ENCODE measurements around the gene CCDC137.

DNA sequence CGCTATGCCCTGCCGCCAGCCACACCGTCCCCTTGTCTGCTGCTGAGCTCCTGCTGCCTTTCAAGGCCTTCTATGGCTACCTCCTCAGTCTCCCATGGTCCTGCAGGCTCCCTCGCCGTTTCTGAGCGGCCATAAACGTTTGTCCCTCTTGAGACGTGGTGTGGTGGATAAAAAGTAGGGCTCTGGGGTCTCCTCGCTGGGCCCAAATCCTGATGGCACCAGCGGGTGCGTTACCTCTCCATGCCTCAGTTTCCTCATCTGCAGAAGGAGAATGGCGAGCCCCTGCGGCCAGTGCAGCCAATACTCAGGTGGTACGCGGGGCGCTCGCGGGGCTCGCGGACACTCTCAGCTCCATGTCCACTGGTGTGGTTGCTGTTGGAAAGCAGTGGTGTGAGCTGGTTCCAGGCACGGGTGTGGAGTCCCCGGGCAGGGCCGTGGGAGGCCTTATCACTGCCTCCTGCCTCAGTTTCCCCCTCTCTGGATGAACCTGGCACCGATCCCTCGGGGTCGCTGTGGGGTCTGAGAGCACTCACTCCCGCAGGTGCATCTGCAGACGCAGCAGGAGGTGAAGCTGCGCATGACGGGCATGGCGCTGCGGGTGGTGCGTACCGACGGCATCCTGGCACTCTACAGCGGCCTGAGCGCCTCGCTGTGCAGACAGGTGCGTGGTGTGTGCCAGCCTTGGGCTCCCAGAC is 48.0 kb downstream of the CCDC137 start:
- TF ChIP-seq, protein P1, sequence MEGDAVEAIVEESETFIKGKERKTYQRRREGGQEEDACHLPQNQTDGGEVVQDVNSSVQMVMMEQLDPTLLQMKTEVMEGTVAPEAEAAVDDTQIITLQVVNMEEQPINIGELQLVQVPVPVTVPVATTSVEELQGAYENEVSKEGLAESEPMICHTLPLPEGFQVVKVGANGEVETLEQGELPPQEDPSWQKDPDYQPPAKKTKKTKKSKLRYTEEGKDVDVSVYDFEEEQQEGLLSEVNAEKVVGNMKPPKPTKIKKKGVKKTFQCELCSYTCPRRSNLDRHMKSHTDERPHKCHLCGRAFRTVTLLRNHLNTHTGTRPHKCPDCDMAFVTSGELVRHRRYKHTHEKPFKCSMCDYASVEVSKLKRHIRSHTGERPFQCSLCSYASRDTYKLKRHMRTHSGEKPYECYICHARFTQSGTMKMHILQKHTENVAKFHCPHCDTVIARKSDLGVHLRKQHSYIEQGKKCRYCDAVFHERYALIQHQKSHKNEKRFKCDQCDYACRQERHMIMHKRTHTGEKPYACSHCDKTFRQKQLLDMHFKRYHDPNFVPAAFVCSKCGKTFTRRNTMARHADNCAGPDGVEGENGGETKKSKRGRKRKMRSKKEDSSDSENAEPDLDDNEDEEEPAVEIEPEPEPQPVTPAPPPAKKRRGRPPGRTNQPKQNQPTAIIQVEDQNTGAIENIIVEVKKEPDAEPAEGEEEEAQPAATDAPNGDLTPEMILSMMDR (IDR thresholded peaks at IDR 0.05), result no peak
- TF ChIP-seq POLR2A (IDR thresholded peaks at IDR 0.05), result no peak

Measured in lower leg skin (tissue), 3 donors.